Testis (tissue), 3 donors: ENCODE results near the gene RAD50. TPM values are rescaled to one million over a fixed set of nuclear protein-coding genes. Genes with fewer than 3 reads are reported as not detected.

Source experiments
- DNase-seq: peaks from one replicate; pipeline ENCODE4 v3.0.0-alpha.2; 2019
- H3K27ac ChIP-seq, 2 donors: fragments of 200-600 bp; sonication (generic); one replicate each; pipeline ENCODE4 v1.5.1; 2019
- H3K27me3 ChIP-seq: fragments of 200-600 bp; sonication (generic); one replicate; pipeline ENCODE4 v1.5.1; 2019
- H3K36me3 ChIP-seq: fragments of 200-600 bp; sonication (generic); one replicate; pipeline ENCODE4 v1.5.1; 2017; ENCODE audit warnings: low read depth; ENCODE audit errors: missing control alignments
- H3K4me1 ChIP-seq: fragments of 200-600 bp; sonication (generic); one replicate; pipeline ENCODE4 v1.5.1; 2019
- H3K4me3 ChIP-seq, 2 donors: fragments of 200-600 bp; sonication (generic); one replicate each; pipeline ENCODE4 v1.5.1; 2017 to 2019
- H3K9me3 ChIP-seq: fragments of 200-600 bp; sonication (generic); one replicate; pipeline ENCODE4 v1.5.1; 2017
- POLR2A ChIP-seq: fragments of 450-650 bp; IDR thresholded peaks from one replicate; pipeline ENCODE4 v1.6.1; 2017; ENCODE audit warnings: antibody characterized with exemption, mild to moderate bottlenecking, moderate library complexity
- WGBS, 2 donors: methylation state at CpG; one replicate each; pipeline ENCODE4 v1.1.5; 2018; 5-methylcytosine and 5-hydroxymethylcytosine counted together
- intact Hi-C: fragments of 100-400 bp; cut with DNase I; formaldehyde crosslinking; loops from one replicate; pipeline ENCODE4 v1.15.1; 2023; ENCODE audit warnings: low total_unique reads
- polyA plus RNA-seq: library from polyadenylated mRNA; stranded (reverse); fragments of 350-450 nt; fragmentation: Illumina TruSeq; extraction: RNeasy Lipid Tissue Mini Kit (QIAGEN cat#74804); gene quantifications from one replicate; pipeline ENCODE4 v1.2.3, GENCODE V29; 2014; ENCODE audit warnings: low read depth, low replicate concordance; ENCODE audit not compliant: insufficient read depth
- total RNA-seq, 2 donors: library from RNA; depleted of rRNA; stranded (reverse); fragments of >200 nt; gene quantifications; one replicate each; pipeline ENCODE4 v1.2.3, GENCODE V29; 2016
- TF ChIP-seq, protein P1 (sequence below), 3 experiments: fragments of 450-650 bp in 2 of 3; fragments of 200-600 bp in 1 of 3; sonication (generic) in 1 of 3; IDR thresholded peaks; one replicate each; pipeline ENCODE4 v1.5.1; 2016 to 2019; ENCODE audit warnings: antibody characterized with exemption in 3 of 3, mild to moderate bottlenecking in 2 of 3, moderate library complexity in 1 of 3

RAD50 gene
- total and polyA plus RNA-seq, 3 donors from 2014 or later = 5.0 to 41.6 (median 38.6) TPM

GRCh38 chr5:132591145-132591544 is 34.4 kb downstream of the RAD50 start:
- Histone ChIP-seq H3K27ac (no peak overlapping the region), H3K4me1 (no peaks in the 10 kb centered on the region), H3K9me3 (no peaks in the 10 kb centered on the region), H3K36me3 (no peaks in the 10 kb centered on the region), H3K27me3 (no peaks in the 10 kb centered on the region), H3K4me3 (no peak overlapping the region)
- no peak for DNase-seq
- no peak for TF ChIP-seq POLR2A
- TF ChIP-seq, protein P1, sequence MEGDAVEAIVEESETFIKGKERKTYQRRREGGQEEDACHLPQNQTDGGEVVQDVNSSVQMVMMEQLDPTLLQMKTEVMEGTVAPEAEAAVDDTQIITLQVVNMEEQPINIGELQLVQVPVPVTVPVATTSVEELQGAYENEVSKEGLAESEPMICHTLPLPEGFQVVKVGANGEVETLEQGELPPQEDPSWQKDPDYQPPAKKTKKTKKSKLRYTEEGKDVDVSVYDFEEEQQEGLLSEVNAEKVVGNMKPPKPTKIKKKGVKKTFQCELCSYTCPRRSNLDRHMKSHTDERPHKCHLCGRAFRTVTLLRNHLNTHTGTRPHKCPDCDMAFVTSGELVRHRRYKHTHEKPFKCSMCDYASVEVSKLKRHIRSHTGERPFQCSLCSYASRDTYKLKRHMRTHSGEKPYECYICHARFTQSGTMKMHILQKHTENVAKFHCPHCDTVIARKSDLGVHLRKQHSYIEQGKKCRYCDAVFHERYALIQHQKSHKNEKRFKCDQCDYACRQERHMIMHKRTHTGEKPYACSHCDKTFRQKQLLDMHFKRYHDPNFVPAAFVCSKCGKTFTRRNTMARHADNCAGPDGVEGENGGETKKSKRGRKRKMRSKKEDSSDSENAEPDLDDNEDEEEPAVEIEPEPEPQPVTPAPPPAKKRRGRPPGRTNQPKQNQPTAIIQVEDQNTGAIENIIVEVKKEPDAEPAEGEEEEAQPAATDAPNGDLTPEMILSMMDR (IDR thresholded peaks at IDR 0.05) = no peak
- intact Hi-C loops = no loop called here
- 90 to 93% methylated on average over 3 of the region's 3 CpGs for WGBS, 2 donors

GRCh38 chr5:132592521-132592920 is 35.7 kb downstream of the RAD50 start:
- intact Hi-C loops = no loop called here
- Histone ChIP-seq H3K4me3 (no peak overlapping the region), H3K27ac (no peak overlapping the region), H3K36me3 (no peaks in the 10 kb centered on the region), H3K27me3 (no peaks in the 10 kb centered on the region), H3K9me3 (no peaks in the 10 kb centered on the region), H3K4me1 (no peaks in the 10 kb centered on the region)
- 53 to 80% methylated on average over 2 of the region's 2 CpGs for WGBS, 2 donors
- TF ChIP-seq POLR2A = no peak
- TF ChIP-seq, protein P1 (IDR thresholded peaks at IDR 0.05) = no peak
- no peak for DNase-seq

DNA sequence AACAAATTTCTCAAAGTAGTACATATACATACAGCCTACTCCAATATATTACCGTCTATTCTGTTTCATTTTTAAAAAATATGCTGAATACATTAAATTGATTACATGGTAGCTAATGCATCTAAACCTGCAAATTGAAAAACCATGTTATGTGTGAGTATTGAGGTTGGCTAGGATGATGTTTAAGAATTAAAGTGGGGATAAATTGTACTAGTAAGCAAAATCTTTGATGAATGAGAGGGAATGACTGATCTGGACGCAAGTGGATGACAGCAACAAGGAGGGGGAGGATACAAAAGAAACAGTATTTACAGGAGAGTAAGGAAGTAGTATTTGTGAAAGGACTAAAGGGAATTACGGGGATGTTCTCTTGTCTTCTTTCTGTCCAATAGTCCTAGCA is 37.4 kb downstream of the RAD50 start:
- no peaks in the 10 kb centered on the region for H3K9me3 ChIP-seq
- H3K27ac ChIP-seq = no peak overlapping the region
- H3K4me3 ChIP-seq = no peak overlapping the region

DNA sequence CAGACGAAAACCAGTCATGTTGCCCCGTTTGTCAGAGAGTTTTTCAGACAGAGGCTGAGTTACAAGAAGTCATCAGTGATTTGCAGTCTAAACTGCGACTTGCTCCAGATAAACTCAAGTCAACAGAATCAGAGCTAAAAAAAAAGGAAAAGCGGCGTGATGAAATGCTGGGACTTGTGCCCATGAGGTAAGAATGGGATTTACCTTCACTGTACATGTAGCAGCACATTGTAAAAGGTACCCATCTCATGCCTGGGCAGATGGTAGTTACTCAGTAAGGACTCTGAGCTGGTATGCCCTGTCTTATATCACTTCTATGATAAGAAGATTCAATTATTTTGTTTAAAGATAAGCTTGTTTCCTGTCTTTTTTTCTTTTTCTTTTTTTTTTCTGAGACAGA is 38.8 kb downstream of the RAD50 start:
- H3K4me1 ChIP-seq = no peaks in the 10 kb centered on the region
- no peaks in the 10 kb centered on the region for H3K27me3 ChIP-seq
- H3K4me3 ChIP-seq = no peak overlapping the region
- H3K36me3 ChIP-seq = no peaks in the 10 kb centered on the region
- H3K9me3 ChIP-seq = no peaks in the 10 kb centered on the region
- intact Hi-C loops = no loop called here
- H3K27ac ChIP-seq = no peak overlapping the region
- DNase-seq = no peak
- 91 to 92% methylated on average over 5 of the region's 5 CpGs for WGBS, 2 donors
- TF ChIP-seq POLR2A = no peak
- TF ChIP-seq, protein P1 (IDR thresholded peaks at IDR 0.05) = no peak

More for the DNA sequence above, 37.4 kb downstream of the RAD50 start:
- no peak for TF ChIP-seq POLR2A
- TF ChIP-seq, protein P1 (IDR thresholded peaks at IDR 0.05) = no peak
- no peaks in the 10 kb centered on the region for H3K27me3 ChIP-seq
- no peaks in the 10 kb centered on the region for H3K36me3 ChIP-seq
- WGBS, 2 donors = 89 to 94% methylated on average over 3 of the region's 3 CpGs
- H3K4me1 ChIP-seq = no peaks in the 10 kb centered on the region
- no peak for DNase-seq
- intact Hi-C loops = no loop called here

DNA sequence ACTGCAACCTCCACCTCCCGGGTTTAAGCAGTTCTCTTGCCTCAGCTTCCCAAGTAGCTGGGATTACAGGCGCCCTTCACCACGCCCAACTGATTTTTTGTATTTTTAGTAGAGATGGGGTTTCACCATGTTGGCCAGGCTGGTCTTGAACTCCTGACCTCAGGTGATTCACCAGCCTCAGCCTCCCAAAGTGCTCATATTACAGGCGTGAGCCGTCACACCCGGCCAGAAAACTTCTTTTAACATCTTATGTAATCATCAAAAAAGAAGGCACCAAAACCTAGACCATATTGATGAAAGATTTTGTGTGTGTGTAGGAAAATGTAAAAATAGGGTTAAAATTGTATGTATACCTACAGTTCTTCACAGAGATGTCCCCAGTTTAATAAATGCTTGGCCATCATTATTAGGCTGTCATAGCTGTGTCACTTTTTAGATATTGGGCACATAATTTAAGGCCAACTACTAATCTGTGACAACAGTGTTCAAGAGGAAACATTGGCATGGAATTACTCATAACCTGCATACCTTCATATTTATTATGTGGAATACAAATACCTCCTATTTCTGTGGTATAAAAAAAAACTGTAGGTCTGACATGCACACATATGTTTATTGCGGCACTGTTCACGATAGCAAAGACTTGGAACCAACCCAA is 44.4 kb downstream of the RAD50 start:
- H3K27ac ChIP-seq = no peak overlapping the region
- 88 to 89% methylated on average over 8 of the region's 8 CpGs for WGBS, 2 donors
- no peaks in the 10 kb centered on the region for H3K27me3 ChIP-seq
- TF ChIP-seq, protein P1 (IDR thresholded peaks at IDR 0.05) = no peak
- no peak for TF ChIP-seq POLR2A
- H3K9me3 ChIP-seq = no peaks in the 10 kb centered on the region
- no peaks in the 10 kb centered on the region for H3K36me3 ChIP-seq
- H3K4me3 ChIP-seq = no peak overlapping the region
- no peak for DNase-seq
- no peaks in the 10 kb centered on the region for H3K4me1 ChIP-seq
- intact Hi-C loops = no loop called here
